DND-41 (cell line): ENCODE measurements around the gene SPACA6.

Experiments used
- ATAC-seq: fragments of 200-7000 bp; cut with Tn5 transposase; 3 replicates; pipeline ENCODE4 v1.9.1; 2021; ENCODE audit warnings: low read depth; ENCODE audit not compliant: insufficient read depth
- DNase-seq: peaks from one replicate; pipeline ENCODE4 v3.0.0-alpha.2; 2020
- H2AFZ ChIP-seq: 2 replicates; pipeline ENCODE4 v1.6.0; 2012; ENCODE audit warnings: low read depth, low read length
- H3K27ac ChIP-seq: 2 replicates; pipeline ENCODE4 v1.5.1; 2012; ENCODE audit warnings: low read length, inconsistent platforms
- H3K27me3 ChIP-seq: fragments of 200-600 bp; sonication (generic); 2 replicates; pipeline ENCODE4 v1.6.0; 2012; ENCODE audit warnings: low read length, mild to moderate bottlenecking, inconsistent platforms; ENCODE audit not compliant: insufficient read depth, poor library complexity
- H3K36me3 ChIP-seq: 2 replicates; pipeline ENCODE4 v1.5.1; 2012; ENCODE audit warnings: low read length, inconsistent platforms; ENCODE audit not compliant: insufficient read depth
- H3K4me1 ChIP-seq: 2 replicates; pipeline ENCODE4 v1.5.1; 2012; ENCODE audit warnings: mild to moderate bottlenecking, low read length; ENCODE audit not compliant: insufficient read depth
- H3K4me2 ChIP-seq: 2 replicates; pipeline ENCODE4 v1.6.0; 2012; ENCODE audit warnings: mild to moderate bottlenecking, moderate library complexity, low read length, inconsistent platforms; ENCODE audit not compliant: insufficient read depth
- H3K4me3 ChIP-seq, 2 experiments: fragments of 200-600 bp in 1 of 2; shearing (Covaris generic) in 1 of 2; 2 replicates each; pipeline ENCODE4 v1.5.1; 2012 to 2016; ENCODE audit warnings: inconsistent platforms in 2 of 2, low read length in 2 of 2, mild to moderate bottlenecking in 2 of 2, low read depth in 1 of 2, moderate library complexity in 1 of 2
- H3K79me2 ChIP-seq: 2 replicates; pipeline ENCODE4 v1.6.0; 2012; ENCODE audit warnings: low read length, inconsistent platforms; ENCODE audit not compliant: insufficient read depth
- H3K9ac ChIP-seq: 2 replicates; pipeline ENCODE4 v1.6.0; 2012; ENCODE audit warnings: low read depth, mild to moderate bottlenecking, inconsistent platforms, low read length, moderate library complexity
- H3K9me3 ChIP-seq: 2 replicates; pipeline ENCODE4 v1.5.1; 2012; ENCODE audit warnings: low read length, moderate library complexity, mild to moderate bottlenecking, inconsistent platforms; ENCODE audit not compliant: insufficient read depth, severe bottlenecking
- H4K20me1 ChIP-seq: 2 replicates; pipeline ENCODE4 v1.6.0; 2012; ENCODE audit warnings: low read length; ENCODE audit not compliant: insufficient read depth
- EZH2 ChIP-seq: IDR thresholded peaks from 3 replicates; pipeline ENCODE4 v1.6.1; 2012; ENCODE audit warnings: borderline replicate concordance, low read depth, mild to moderate bottlenecking, moderate library complexity, low read length, inconsistent platforms; ENCODE audit not compliant: severe bottlenecking
- TF ChIP-seq, protein P1 (sequence below): IDR thresholded peaks from 2 replicates; pipeline ENCODE4 v1.5.1; 2012; ENCODE audit warnings: borderline replicate concordance, low read length, moderate library complexity, mild to moderate bottlenecking; ENCODE audit not compliant: poor library complexity, severe bottlenecking; ENCODE audit errors: extremely low read depth

The SPACA6 gene

DNA sequence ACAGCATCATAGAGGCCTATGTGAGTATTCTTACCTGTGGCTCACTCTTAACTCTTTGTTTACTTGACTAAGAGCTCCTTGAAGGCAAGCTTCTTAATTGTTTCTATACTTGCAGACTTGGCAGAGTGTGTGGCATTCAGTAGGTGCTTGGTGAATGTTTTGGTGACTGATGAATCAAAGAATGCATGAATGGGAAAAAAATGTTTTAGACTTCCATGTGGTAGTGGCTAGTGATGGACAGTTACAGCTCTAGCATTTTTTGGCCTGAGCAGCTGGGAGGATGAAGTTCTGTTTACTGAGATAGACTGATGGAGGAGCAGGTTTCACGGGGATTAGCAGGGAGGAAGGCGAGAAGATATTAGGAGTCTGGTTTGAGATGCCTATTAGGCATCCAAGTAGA, 17.0 kb downstream of the SPACA6 start:
- no peak for TF ChIP-seq EZH2
- TF ChIP-seq, protein P1, sequence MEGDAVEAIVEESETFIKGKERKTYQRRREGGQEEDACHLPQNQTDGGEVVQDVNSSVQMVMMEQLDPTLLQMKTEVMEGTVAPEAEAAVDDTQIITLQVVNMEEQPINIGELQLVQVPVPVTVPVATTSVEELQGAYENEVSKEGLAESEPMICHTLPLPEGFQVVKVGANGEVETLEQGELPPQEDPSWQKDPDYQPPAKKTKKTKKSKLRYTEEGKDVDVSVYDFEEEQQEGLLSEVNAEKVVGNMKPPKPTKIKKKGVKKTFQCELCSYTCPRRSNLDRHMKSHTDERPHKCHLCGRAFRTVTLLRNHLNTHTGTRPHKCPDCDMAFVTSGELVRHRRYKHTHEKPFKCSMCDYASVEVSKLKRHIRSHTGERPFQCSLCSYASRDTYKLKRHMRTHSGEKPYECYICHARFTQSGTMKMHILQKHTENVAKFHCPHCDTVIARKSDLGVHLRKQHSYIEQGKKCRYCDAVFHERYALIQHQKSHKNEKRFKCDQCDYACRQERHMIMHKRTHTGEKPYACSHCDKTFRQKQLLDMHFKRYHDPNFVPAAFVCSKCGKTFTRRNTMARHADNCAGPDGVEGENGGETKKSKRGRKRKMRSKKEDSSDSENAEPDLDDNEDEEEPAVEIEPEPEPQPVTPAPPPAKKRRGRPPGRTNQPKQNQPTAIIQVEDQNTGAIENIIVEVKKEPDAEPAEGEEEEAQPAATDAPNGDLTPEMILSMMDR: no peak
- H4K20me1 ChIP-seq: no peaks in the 10 kb centered on the region
- H3K27ac ChIP-seq: no peak overlapping the region
- peaks cover 3% of the 10 kb centered on the region for H3K4me1 ChIP-seq
- peaks cover 3% of the 10 kb centered on the region; the same call in 1 of the 2 replicates for H3K79me2 ChIP-seq
- DNase-seq (no peak), ATAC-seq (no peak)
- H3K4me3 ChIP-seq: no peak overlapping the region
- H3K9me3 ChIP-seq: no peaks in the 10 kb centered on the region
- H3K36me3 ChIP-seq: peaks cover 7% of the 10 kb centered on the region; the same call in 1 of the 2 replicates
- H3K27me3 ChIP-seq: peaks cover 16% of the 10 kb centered on the region
- H3K9ac ChIP-seq: no peak overlapping the region
- no peak overlapping the region for H2AFZ ChIP-seq
- H3K4me2 ChIP-seq: no peak overlapping the region

DNA sequence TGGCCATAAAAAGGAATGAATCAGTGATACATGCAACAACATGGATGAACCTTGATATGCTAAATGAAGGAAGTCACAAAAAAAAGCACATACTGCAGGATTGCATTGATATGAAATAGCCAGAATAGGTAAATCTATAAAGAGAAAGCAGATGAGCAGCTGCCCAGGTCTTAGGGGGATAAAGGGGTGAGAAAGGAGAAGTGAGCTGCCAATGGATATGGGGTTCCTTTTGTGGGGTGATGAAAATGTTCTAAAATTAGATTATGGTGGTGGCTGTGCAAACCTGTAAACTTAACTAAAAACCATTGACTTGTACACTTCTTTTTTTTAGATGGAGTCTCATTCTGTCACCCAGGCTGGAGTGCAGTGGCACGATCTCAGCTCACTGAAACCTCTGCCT, 18.6 kb downstream of the SPACA6 start:
- no peak overlapping the region for H2AFZ ChIP-seq
- H3K9ac ChIP-seq: no peak overlapping the region
- no peak overlapping the region for H3K4me3 ChIP-seq
- no peak overlapping the region for H3K27ac ChIP-seq
- no peak for ATAC-seq
- no peaks in the 10 kb centered on the region for H3K9me3 ChIP-seq
- TF ChIP-seq, protein P1: no peak
- no peak for TF ChIP-seq EZH2
- no peaks in the 10 kb centered on the region for H3K4me1 ChIP-seq
- H3K79me2 ChIP-seq: no peaks in the 10 kb centered on the region
- H4K20me1 ChIP-seq: no peaks in the 10 kb centered on the region
- H3K27me3 ChIP-seq: peaks cover 16% of the 10 kb centered on the region
- H3K36me3 ChIP-seq: no peaks in the 10 kb centered on the region
- no peak for DNase-seq
- no peak overlapping the region for H3K4me2 ChIP-seq

DNA sequence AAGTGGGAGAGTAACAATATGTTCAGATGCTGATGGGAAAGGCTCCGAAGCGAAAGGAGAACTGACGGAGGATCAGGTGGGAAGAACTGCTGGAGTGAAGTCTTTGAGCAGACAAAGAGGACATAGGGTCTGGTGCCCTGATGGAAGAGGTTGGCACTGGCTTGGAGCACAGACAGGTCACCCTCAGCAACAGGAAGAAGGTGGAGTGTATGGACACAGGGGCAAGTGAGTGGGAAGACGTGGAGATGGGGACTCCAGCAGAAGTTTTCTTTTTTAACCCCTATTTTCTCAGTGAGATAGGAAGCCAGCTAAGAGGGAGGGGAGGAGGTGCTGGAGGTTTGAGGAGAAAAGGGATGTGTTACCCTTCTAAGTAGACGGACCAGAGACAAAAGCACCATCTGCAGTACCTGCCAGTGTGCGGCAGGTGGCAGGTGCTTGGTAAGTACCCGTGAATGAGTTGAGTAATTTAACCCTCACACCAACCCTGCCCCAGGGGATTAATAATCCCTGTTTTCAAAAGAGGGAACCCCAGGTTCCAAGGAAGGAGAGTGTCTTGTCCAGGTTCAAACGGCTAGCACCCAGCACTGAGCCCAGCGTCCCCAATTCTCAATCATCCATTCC, 19.4 kb downstream of the SPACA6 start:
- no peak overlapping the region for H3K9ac ChIP-seq
- no peak overlapping the region for H2AFZ ChIP-seq
- no peak for ATAC-seq
- H3K27ac ChIP-seq: no peak overlapping the region
- H3K4me2 ChIP-seq: no peak overlapping the region
- H3K4me3 ChIP-seq: no peak overlapping the region
- H3K9me3 ChIP-seq: no peaks in the 10 kb centered on the region
- TF ChIP-seq EZH2: no peak
- TF ChIP-seq, protein P1: peak; percentile 44
- H3K27me3 ChIP-seq: peaks cover 16% of the 10 kb centered on the region
- no peaks in the 10 kb centered on the region for H3K4me1 ChIP-seq
- H4K20me1 ChIP-seq: no peaks in the 10 kb centered on the region
- no peak for DNase-seq
- no peaks in the 10 kb centered on the region for H3K79me2 ChIP-seq
- H3K36me3 ChIP-seq: no peaks in the 10 kb centered on the region
